GM12875 (cell line): ENCODE data around the gene IL23R.
A peak's percentile ranks its signal among the peaks of the same experiment; 100 is the strongest.
"Not testable (repeated sequence)": the region's sequence is repeated elsewhere in the genome, so short reads cannot be mapped to it uniquely, and the experiment has no call there.

Experiments used
- H3K4me3 ChIP-seq: one replicate; pipeline ENCODE4 v1.5.1; 2011; ENCODE audit warnings: low read depth, low read length, control low read depth
- TF ChIP-seq, protein P1 (sequence below): IDR thresholded peaks from 2 replicates; pipeline ENCODE4 v1.5.1; 2011; ENCODE audit warnings: low read depth, mild to moderate bottlenecking, control low read depth, inconsistent platforms, low read length, moderate library complexity, borderline replicate concordance; ENCODE audit not compliant: insufficient read depth

Gene IL23R

GRCh38 chr1:67142931-67143330, 23.3 kb upstream of the IL23R start:
- no peak overlapping the region for H3K4me3 ChIP-seq
- TF ChIP-seq, protein P1, sequence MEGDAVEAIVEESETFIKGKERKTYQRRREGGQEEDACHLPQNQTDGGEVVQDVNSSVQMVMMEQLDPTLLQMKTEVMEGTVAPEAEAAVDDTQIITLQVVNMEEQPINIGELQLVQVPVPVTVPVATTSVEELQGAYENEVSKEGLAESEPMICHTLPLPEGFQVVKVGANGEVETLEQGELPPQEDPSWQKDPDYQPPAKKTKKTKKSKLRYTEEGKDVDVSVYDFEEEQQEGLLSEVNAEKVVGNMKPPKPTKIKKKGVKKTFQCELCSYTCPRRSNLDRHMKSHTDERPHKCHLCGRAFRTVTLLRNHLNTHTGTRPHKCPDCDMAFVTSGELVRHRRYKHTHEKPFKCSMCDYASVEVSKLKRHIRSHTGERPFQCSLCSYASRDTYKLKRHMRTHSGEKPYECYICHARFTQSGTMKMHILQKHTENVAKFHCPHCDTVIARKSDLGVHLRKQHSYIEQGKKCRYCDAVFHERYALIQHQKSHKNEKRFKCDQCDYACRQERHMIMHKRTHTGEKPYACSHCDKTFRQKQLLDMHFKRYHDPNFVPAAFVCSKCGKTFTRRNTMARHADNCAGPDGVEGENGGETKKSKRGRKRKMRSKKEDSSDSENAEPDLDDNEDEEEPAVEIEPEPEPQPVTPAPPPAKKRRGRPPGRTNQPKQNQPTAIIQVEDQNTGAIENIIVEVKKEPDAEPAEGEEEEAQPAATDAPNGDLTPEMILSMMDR, result no peak

GRCh38 chr1:67143966-67144365, 22.3 kb upstream of the IL23R start:
- no peak overlapping the region for H3K4me3 ChIP-seq
- TF ChIP-seq, protein P1, result no peak

DNA sequence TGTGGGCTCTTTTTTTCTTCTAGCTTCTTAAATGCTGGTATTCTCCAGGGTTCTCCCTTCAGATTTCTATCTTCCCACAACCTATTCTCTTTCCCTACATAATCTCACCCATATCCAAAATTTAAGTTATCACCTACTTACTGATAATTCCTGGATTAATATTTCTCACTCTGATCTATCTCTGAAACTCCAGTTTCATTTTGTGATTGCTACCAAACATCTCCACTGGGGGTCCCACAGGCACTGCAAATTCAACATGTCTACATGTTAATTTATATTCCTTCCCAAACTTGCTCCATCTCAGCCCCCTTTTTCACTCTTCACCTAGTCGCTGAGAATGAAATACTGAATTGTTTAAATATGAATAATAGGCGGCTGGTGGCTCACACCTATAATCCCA, 21.6 kb upstream of the IL23R start:
- TF ChIP-seq, protein P1, result peak; percentile 35; the same call in 1 of the 2 replicates

DNA sequence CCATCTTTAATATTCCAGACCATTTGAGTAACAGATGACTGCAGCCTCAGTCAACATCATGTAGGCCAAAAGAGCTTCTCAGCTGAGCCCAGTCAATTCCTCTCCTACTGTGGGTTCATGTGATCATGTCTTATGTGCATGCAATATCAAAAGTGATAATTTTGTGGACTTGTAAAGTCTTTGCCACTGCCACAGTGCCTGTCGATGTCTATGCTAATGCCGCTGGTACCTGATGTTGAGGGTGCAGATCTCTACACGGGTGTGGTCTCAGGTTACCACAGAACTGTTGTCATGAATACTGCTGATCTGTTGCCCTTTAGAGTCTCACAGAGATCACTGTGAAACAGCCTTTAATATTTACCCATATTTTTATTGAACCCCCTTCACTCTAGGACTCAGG, 20.2 kb upstream of the IL23R start:
- no peak overlapping the region for H3K4me3 ChIP-seq
- TF ChIP-seq, protein P1, result no peak

More for the DNA sequence above, 21.6 kb upstream of the IL23R start:
- no peak overlapping the region for H3K4me3 ChIP-seq

DNA sequence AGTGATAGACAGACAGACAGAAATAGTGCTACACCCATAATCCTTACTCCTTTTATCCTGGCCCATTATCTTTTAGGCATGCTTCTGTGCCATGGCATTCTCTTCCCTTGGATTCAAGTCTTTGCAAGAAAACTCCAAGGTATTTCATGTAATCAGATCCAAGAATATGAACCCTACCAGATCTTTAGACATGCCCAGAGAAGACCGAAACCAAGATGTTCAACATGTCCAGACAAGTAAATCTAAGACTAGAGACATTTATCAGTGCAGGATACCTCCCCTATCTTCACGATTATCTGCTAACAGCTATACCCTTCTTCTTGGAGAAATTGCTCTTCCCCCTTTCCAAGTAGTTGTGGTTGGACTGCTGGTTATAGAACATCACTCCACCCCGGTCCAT, 19.7 kb upstream of the IL23R start:
- TF ChIP-seq, protein P1, result no peak
- H3K4me3 ChIP-seq, result no peak overlapping the region

DNA sequence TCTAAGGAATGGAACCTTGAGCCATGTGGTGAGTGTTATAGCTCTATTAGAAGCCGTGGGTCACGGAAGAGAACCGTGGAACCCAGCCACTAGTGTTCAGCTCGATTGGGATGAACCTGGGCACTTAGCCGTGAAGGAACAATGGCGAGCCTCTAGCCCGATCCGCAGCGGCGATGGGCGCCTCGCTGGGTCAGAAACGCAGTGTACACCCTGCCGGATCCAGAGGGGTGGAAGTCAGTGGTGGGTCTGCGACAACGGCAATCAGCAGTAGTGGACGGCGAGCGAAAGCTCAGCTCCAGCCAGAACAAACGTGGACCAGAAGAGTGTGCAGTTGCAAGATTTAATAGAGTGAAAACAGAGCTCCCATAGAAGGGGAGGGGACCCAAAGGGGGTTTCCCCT, 18.3 kb upstream of the IL23R start:
- not testable (repeated sequence) for H3K4me3 ChIP-seq

DNA sequence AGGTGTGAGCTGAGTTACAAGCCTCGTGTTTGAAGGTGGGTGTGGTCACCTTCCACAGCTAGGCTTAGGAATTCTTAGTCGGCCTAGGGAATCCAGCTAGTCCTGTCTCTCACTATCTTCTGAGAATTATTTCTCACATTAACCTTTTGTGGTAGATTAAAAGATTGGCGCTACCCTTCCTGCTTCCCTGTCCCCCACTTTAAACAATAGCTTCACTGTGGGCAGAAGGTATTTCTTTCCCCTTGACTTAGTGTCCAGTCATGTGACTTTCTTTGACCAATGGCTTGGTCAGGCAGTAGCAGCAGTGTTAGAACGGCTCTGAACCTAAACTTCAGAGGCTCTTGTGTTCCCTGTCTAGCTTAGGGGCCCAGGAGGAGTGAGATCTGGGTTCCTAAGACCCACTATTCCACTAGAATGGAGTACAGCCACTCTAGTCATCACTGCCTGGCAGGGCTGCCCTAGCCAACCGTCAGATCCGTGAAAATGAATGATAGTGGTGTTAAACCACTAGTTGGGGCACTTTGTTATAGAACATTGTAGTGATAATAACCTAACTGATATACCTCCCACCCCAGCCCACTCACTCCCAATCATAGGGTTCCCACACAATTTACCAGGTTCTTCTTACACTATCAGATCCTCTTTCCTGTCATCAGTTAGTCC, 17.6 kb upstream of the IL23R start:
- TF ChIP-seq, protein P1, result no peak

More for the DNA sequence above, 17.6 kb upstream of the IL23R start:
- H3K4me3 ChIP-seq, result no peak overlapping the region
